Bone marrow (tissue), 2 donors: ENCODE measurements around the gene ZBTB7C.

Experiments used
- DNase-seq, 2 donors: peaks; one replicate each; lab custom pipeline; 2025; lab: John Stamatoyannopoulos, UW

The ZBTB7C gene

DNA sequence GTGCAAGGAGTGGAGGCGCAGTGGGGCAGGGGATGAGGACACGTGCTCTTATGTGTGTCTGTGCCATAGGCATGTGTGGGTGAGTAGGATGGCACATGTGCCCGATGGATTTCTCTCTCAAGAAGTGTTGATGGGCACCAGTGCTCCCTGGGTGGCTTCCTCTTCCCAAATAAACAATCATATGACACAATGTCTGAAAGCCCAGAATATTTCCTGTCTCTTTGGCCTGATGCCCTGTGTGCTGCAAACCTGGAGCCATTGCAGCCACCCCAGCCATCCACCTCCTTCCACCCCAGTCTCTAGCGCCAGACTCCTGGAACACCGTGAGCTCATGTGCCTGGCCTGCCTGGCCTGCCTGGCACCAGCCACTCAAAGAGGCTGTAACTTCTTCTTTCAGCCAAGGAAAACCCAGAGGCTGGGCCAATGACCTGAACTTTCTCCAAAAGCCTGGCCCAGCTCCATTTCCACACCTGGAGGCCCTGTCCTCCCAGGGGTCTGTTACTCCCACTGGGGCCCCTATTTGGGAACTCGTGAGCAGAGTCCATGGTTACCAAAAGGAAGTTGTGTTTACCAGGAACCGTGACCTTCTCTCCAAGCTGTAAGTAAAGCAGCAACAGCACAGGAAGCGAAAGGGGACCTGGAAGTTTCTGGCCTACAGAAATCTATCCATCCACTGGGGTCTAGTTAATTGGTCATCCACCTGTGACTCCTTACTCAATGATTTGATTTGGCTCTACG lies 9.5 kb upstream of the ZBTB7C start:
- no peak for DNase-seq

DNA sequence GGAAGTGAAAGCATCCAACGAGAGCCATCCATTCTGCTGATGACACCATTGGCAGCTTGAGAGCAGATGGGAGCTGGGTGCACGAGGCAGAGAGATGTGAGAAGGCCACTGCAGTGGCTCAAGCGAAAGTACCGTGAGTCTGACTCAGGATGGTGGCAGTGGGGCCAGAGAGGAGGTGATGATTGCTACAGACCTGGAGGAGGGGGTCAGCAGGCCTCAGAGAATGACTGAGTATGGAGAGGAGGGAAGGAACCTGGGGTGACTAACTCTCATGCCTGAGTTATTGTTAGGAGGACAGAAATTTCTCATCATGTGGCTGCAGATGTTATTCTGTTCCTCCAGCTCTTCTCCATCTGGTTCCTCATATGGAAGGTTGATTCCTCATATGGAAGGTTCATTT lies 8.8 kb upstream of the ZBTB7C start:
- no peak for DNase-seq

- no peak for DNase-seq
Measured at GRCh38 chr18:48413342-48413741, 4.2 kb upstream of the ZBTB7C start.

GRCh38 chr18:48412339-48412929 lies 3.3 kb upstream of the ZBTB7C start:
- DNase-seq: no peak

DNA sequence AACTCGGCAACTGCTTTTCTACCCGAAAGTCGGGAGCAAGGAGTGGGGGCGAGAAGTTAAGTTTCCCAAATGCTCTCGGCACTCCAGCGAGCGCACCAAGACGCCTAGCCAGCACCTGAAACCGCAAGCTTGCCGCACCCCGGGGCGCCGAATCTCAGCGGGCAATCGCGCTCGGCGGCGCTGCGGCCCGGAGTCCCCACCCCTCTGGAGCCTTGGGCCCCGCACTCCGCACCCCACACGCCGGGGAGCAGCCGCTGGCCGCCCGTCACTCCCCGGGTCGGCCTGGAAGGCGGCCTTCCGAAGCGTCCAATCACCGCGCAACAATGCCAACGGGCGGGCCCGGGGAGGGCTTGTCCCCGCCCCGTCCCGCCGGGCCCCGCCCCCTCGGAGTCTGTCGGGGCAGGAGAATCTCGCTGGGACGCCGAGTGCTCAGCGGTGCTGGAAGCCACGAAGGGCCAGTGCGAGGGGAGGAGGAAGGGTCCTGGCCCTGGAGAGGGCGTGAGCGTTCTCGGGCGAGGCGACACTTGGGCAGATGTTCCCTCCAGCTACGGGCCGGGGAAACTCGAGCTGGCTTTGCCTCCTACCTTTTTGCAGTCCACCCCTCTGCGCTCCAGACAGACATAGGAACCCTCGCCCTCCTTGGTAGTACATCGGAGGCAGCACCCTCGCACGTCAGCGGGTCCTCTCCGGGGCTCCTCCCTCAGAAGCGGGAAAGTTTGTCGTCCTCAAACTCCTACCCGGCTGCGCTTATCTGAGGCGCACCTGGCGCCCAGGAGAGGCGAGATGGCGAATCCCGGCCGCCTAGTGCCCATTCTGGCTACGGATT lies 1.1 kb upstream of the ZBTB7C start:
- peak in 1 of 2 donors; percentile 56 for DNase-seq

DNA sequence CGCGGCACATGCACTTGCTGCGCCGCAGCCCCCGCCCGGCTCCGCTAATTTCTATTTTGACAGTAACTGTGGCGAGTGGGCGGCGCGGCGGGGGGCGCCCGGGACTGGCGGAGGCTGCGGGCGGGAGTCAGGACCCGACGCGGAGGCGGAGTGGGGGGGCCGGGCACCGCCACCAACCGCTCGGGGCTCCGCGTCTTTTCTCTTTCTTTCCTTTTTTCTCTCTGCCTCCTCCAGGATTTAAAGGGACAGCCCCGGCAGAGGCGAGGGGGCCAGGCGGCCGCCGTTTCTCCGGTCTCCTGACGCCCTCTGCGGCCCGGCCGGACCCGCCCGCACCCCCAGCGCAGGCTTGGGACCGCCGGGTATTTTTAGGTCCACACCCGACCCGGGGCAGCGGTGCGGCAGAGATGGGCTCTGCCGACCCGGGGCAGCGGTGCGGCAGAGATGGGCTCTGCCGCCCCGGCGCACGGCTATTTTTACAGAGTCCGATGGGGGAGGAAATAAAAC lies 460 bp upstream of the ZBTB7C start:
- no peak for DNase-seq

DNA sequence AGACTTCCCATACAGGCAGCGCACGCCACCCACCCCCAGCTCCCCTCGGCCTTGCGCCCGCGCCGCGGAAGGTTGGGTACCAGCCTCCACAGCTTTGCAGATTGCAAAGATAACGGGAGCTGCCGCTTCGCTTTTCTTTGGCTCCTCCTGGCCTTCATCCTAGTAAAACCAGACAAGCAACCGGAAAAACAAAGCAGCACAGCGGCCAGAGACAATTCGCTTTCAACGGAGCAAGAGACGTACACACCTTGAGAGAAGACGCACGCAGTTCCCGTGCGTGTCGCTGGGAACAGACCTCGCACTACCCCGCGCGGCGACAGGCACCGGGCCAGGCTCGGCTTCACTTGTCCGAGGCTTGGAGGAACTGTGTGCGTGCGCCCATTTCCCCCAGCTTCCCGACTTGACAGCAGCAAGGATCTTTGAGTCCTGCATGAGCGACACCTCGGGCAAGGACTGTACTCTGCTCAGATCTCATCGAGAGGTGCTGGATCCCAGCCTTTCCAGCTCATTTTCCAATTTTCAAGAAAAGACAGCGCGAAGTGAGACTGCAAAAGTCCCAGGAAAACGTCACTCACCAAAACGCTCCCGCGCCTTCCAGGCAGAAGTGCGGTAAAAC lies 964 bp downstream of the ZBTB7C start:
- no peak for DNase-seq

DNA sequence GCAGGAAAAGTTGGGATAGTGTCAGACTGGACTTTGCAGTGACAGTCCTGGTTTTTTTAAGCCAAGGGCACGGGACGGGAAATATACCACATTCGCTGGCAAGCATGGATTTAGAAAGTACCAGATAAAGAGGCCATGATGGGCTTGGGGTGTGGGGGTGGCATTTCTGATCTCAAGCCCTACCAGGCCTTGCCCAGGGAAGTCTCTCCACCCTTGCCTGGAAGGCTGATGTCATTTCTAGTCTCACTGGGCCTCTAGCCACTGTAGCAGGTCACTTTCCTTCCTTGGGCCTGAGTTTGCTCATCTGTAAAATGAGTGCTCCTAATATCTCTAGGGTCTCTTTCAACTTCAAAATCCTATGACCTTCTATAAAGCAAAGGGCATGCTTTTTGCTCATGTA lies 1.8 kb downstream of the ZBTB7C start:
- no peak for DNase-seq

DNA sequence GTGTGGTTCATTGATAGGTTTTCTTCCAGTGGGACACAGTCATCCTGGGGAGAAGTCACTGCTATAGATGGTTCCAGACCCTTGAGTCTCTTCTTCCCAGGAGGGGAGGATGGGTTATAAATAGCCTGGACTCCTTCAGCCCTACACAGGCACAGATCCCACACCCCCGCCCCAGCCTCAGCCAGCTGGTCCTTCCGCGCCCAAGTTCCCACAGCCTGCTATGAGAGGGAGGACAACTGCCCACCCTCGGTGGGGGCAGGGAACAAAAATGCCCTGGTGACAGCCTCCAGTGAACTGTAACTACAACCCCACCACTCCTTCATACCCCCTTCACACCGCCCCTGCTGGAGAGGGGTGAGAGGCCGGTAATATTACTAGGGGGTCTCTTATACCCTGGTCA lies 3.2 kb downstream of the ZBTB7C start:
- DNase-seq: no peak

DNA sequence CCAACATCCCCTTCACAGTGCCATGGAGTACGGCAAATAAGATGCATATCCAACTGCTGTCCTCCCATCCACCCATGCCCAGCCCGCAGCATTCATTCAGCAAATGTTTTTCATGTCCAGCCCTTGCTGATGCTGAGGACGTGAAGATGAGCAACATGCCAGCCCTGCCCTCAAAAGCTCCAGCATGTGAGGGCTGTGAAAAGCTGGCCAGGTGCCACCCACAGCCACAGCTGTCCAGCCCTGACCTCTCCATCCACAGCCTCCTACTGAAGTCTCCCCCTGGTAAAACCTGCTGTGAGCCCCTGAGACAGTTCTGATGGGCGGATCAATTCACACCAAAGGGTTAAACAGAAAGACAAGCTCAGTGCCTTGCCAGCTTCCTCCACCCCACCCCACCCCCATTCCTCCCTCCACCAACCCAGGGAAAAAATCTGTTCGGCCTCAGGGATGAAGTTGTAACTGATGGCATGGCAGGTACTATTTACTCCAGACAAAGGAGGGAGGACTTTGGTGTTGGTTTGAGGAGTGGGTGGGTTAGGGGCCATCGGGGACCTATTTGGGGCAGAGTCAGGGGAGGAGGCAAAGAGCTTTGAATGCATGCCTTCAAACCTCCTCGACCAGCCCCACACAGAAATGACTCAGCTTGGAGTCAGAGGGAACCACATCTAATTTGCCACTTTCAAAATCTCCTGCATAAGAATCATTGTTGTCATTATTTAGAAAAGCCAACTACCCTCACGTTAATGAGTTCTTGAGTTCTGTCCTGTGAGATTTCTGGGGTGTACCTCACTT lies 4.3 kb downstream of the ZBTB7C start:
- no peak for DNase-seq

GRCh38 chr18:48402953-48403352 lies 6.2 kb downstream of the ZBTB7C start:
- no peak for DNase-seq

- DNase-seq: no peak
Measured at GRCh38 chr18:48399303-48400075, 9.7 kb downstream of the ZBTB7C start.

DNA sequence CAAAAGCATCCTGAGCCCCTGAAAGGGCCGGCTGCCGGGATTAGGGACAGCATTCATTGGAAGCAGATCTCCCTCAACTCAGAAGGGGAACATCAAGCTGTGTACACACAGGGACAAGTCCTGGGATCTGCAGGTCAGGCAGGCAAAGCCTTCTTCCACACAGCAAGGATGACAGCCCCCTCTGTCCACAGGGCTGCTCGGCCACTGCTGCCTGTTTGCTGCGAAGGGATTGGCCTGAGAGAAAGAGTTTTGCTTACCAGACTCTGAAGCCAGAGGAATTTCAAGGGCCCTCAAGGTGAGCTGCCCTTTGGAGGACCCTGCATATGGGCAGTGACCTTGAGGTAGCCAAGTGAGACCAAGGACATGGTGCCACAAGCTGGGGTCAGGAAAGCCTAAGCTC lies 11.1 kb downstream of the ZBTB7C start:
- DNase-seq: no peak

GRCh38 chr18:48397021-48397420 lies 12.2 kb downstream of the ZBTB7C start:
- DNase-seq: no peak

DNA sequence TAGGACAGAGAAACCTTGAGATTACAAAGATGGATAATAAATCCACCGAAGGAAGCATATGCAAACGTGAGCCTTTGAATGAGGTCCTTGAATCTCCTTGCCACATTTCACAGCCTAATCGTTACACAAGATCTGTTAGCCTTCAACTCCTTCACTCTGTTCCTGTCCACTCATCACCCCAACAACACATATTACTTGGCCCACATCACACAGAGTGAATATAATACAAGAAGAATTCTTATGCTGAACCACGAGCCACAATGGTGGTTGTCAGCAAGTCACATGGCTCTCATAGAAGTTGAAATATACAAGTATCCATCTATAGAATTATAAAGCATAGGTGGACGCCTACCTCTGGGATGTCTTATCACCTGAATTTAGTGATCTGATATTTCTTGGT lies 12.6 kb downstream of the ZBTB7C start:
- DNase-seq: no peak

- no peak for DNase-seq
Measured at GRCh38 chr18:48395646-48396045, 13.5 kb downstream of the ZBTB7C start.

GRCh38 chr18:48394176-48394575 lies 15.0 kb downstream of the ZBTB7C start:
- DNase-seq: no peak

GRCh38 chr18:48393776-48394175 lies 15.4 kb downstream of the ZBTB7C start:
- DNase-seq: no peak

- no peak for DNase-seq
Measured at GRCh38 chr18:48393170-48393569, 16.0 kb downstream of the ZBTB7C start.

GRCh38 chr18:48392268-48392667 lies 16.9 kb downstream of the ZBTB7C start:
- DNase-seq: no peak

GRCh38 chr18:48391868-48392267 lies 17.3 kb downstream of the ZBTB7C start:
- no peak for DNase-seq
